H9 (cell line): ENCODE measurements around the gene BLACAT1. TPM values are rescaled to one million over a fixed set of nuclear protein-coding genes. Genes with fewer than 3 reads are reported as not detected.

Experiments used
- DNase-seq: peaks from one replicate; pipeline ENCODE4 v3.0.0-alpha.2; 2017
- H2AFZ ChIP-seq: one replicate; pipeline ENCODE4 v1.6.1; 2013; ENCODE audit warnings: mild to moderate bottlenecking, low read length, control low read depth, moderate library complexity
- H2AK5ac ChIP-seq: 2 replicates; pipeline ENCODE4 v1.6.1; 2013; ENCODE audit warnings: low read length, control low read depth, mixed read lengths; ENCODE audit not compliant: insufficient read length
- H2BK120ac ChIP-seq: one replicate; pipeline ENCODE4 v1.6.1; 2013; ENCODE audit warnings: low read depth, mild to moderate bottlenecking, low read length, control low read depth, inconsistent platforms; ENCODE audit not compliant: poor library complexity, severe bottlenecking
- H2BK12ac ChIP-seq: 2 replicates; pipeline ENCODE4 v1.6.1; 2013; ENCODE audit warnings: low read length, control low read depth, mixed read lengths, low read depth; ENCODE audit not compliant: insufficient read length
- H2BK15ac ChIP-seq: 2 replicates; pipeline ENCODE4 v1.6.1; 2013; ENCODE audit warnings: low read depth, low read length, control low read depth
- H2BK20ac ChIP-seq: one replicate; pipeline ENCODE4 v1.6.1; 2013; ENCODE audit warnings: low read depth, mild to moderate bottlenecking, low read length, control low read depth, inconsistent platforms; ENCODE audit not compliant: poor library complexity, severe bottlenecking
- H2BK5ac ChIP-seq: 2 replicates; pipeline ENCODE4 v1.6.1; 2013; ENCODE audit warnings: low read length, control low read depth, mixed read lengths; ENCODE audit not compliant: insufficient read length
- H3K14ac ChIP-seq: 2 replicates; pipeline ENCODE4 v1.6.1; 2013; ENCODE audit warnings: low read length, control low read depth; ENCODE audit not compliant: insufficient read depth
- H3K18ac ChIP-seq: 2 replicates; pipeline ENCODE4 v1.6.1; 2013; ENCODE audit warnings: low read depth, mild to moderate bottlenecking, mixed read lengths, low read length, control low read depth; ENCODE audit not compliant: insufficient read length
- H3K23ac ChIP-seq: 2 replicates; pipeline ENCODE4 v1.6.1; 2013; ENCODE audit warnings: low read length, control low read depth, mixed read lengths, low read depth; ENCODE audit not compliant: insufficient read length
- H3K23me2 ChIP-seq: 2 replicates; pipeline ENCODE4 v1.6.1; 2013; ENCODE audit warnings: low read depth, mild to moderate bottlenecking, mixed read lengths, low read length, control low read depth; ENCODE audit not compliant: insufficient read length, poor library complexity, severe bottlenecking
- H3K27ac ChIP-seq: 2 replicates; pipeline ENCODE4 v1.5.1; 2013; ENCODE audit warnings: low read length, control low read depth, mixed read lengths, low read depth; ENCODE audit not compliant: insufficient read length
- H3K27me3 ChIP-seq: 2 replicates; pipeline ENCODE4 v1.6.1; 2013; ENCODE audit warnings: low read length, control low read depth, inconsistent platforms; ENCODE audit not compliant: insufficient read depth
- H3K4ac ChIP-seq: 2 replicates; pipeline ENCODE4 v1.6.1; 2013; ENCODE audit warnings: low read depth, mild to moderate bottlenecking, control low read depth, inconsistent platforms, low read length, moderate library complexity
- H3K4me1 ChIP-seq: 2 replicates; pipeline ENCODE4 v1.6.1; 2013; ENCODE audit warnings: low read length, control low read depth, inconsistent platforms; ENCODE audit not compliant: insufficient read depth
- H3K4me2 ChIP-seq: 2 replicates; pipeline ENCODE4 v1.6.1; 2013; ENCODE audit warnings: low read length, control low read depth, mixed read lengths; ENCODE audit not compliant: insufficient read length, insufficient read depth
- H3K56ac ChIP-seq: 2 replicates; pipeline ENCODE4 v1.6.1; 2013; ENCODE audit warnings: low read depth, mild to moderate bottlenecking, mixed read lengths, low read length, control low read depth; ENCODE audit not compliant: insufficient read length
- H3K79me1 ChIP-seq: 2 replicates; pipeline ENCODE4 v1.6.1; 2013; ENCODE audit warnings: low read depth, mild to moderate bottlenecking, moderate library complexity, low read length, control low read depth, inconsistent platforms; ENCODE audit not compliant: insufficient read depth, poor library complexity, severe bottlenecking
- H3K79me2 ChIP-seq: 2 replicates; pipeline ENCODE4 v1.6.1; 2013; ENCODE audit warnings: low read length, control low read depth, inconsistent platforms; ENCODE audit not compliant: insufficient read depth
- H3K9ac ChIP-seq: 2 replicates; pipeline ENCODE4 v1.6.1; 2013; ENCODE audit warnings: low read length, control low read depth, mixed read lengths; ENCODE audit not compliant: insufficient read length; ENCODE audit errors: extremely low read depth
- H3K9me3 ChIP-seq: one replicate; pipeline ENCODE4 v1.6.1; 2013; ENCODE audit warnings: low read depth, low read length, inconsistent platforms; ENCODE audit not compliant: control insufficient read depth
- H3T11ph ChIP-seq: one replicate; pipeline ENCODE4 v1.6.1; 2013; ENCODE audit warnings: mild to moderate bottlenecking, low read length, control low read depth, inconsistent platforms
- H4K20me1 ChIP-seq: one replicate; pipeline ENCODE4 v1.6.1; 2013; ENCODE audit not compliant: control insufficient read depth, insufficient read length, insufficient read depth
- H4K5ac ChIP-seq: 2 replicates; pipeline ENCODE4 v1.6.1; 2013; ENCODE audit warnings: low read depth, mild to moderate bottlenecking, mixed read lengths, low read length, control low read depth; ENCODE audit not compliant: insufficient read length
- H4K8ac ChIP-seq: replicated peaks from 2 replicates; pipeline ENCODE4 v1.6.1; 2013; ENCODE audit warnings: low read length, control low read depth, mixed read lengths, low read depth; ENCODE audit not compliant: insufficient read length
- H4K91ac ChIP-seq: 2 replicates; pipeline ENCODE4 v1.6.1; 2013; ENCODE audit warnings: low read depth, mild to moderate bottlenecking, moderate library complexity, mixed read lengths, low read length, control low read depth; ENCODE audit not compliant: insufficient read length
- H3K27ac Mint-ChIP-seq, 3 experiments: 2 replicates in 2 of 3; 3 replicates in 1 of 3; pipeline ENCODE4 v1.8.0; 2020 to 2021; ENCODE audit warnings: mixed read lengths in 3 of 3, mild to moderate bottlenecking in 1 of 3, moderate library complexity in 1 of 3
- H3K27me3 Mint-ChIP-seq: 2 replicates; pipeline ENCODE4 v1.8.0; 2021; ENCODE audit warnings: low read depth, mild to moderate bottlenecking, moderate library complexity, mixed read lengths
- H3K36me3 Mint-ChIP-seq, 3 experiments: 2 replicates in 2 of 3; 3 replicates in 1 of 3; pipeline ENCODE4 v1.8.0; 2020 to 2021; ENCODE audit warnings: low read depth in 3 of 3, mixed read lengths in 3 of 3; ENCODE audit not compliant: insufficient read depth in 1 of 3
- H3K4me1 Mint-ChIP-seq, 2 experiments: 2 replicates each; pipeline ENCODE4 v1.8.0; 2020; ENCODE audit warnings: mixed read lengths in 2 of 2
- H3K4me3 Mint-ChIP-seq, 2 experiments: 2 replicates in 1 of 2; 3 replicates in 1 of 2; pipeline ENCODE4 v1.8.0; 2020 to 2021; ENCODE audit warnings: mild to moderate bottlenecking in 2 of 2, mixed read lengths in 2 of 2, moderate library complexity in 1 of 2
- H3K9me3 Mint-ChIP-seq, 2 experiments: 2 replicates in 1 of 2; 3 replicates in 1 of 2; pipeline ENCODE4 v1.8.0; 2020; ENCODE audit warnings: mild to moderate bottlenecking in 2 of 2, mixed read lengths in 2 of 2, moderate library complexity in 1 of 2
- CTCF ChIP-seq: fragments of 200-600 bp; sonication (generic); conservative IDR thresholded peaks from 3 replicates; pipeline ENCODE4 v1.8.0; 2021; ENCODE audit warnings: antibody characterized with exemption, mild to moderate bottlenecking
- WGBS: extraction: QIAGEN DNeasy Blood & Tissue Kit; methylation state at CpG from one replicate; pipeline ENCODE4 v1.1.7; 2013; ENCODE audit warnings: missing lambda C conversion rate, low lambda C conversion rate, mixed read lengths; ENCODE audit not compliant: insufficient read length; ENCODE audit errors: extremely low coverage; 5-methylcytosine and 5-hydroxymethylcytosine counted together
- total RNA-seq: library from RNA; stranded (reverse); gene quantifications from 2 replicates; pipeline ENCODE4 v1.2.1, GENCODE V29; 2021

BLACAT1 gene
- total RNA-seq, 1 experiment from 2014 or later, result 4.0 TPM

DNA sequence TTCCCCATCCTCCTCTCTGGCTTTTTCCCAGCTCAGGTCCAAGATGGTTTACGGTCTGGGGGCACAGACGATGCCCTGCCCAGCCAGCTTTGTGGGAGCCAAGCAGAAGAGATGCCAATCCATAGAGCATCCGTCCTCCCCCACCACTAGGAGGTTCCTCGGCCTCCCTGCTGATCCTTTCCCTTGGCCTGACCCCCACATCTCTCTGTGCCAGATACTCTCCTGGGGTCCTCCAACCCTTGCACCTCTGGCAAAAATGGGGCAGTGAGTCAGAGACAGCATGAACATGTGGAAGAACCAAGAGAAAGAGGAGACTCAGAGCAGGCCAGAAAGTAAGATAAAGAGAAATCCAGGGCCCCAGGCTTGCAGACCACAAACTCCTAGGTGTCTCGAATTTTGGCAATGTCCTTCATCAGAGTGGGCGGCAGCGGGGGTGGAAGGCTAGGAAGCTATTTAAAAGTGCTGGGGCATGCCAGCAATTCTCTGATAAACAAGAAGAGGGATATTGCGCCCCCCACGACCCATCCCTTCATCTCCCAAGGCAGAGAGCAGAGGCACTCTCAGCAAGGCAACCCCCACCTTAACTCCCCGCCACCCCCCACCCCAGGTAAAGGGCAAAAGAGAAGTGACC is 11.4 kb downstream of the BLACAT1 start:
- H3K4me1 Mint-ChIP-seq, result peaks cover 93 to 94% of the 10 kb centered on the region in 2 experiments
- peak overlapping the region; percentile 93 to 96 (median 94) for H3K27ac Mint-ChIP-seq

More for the DNA sequence above, 11.4 kb downstream of the BLACAT1 start:
- no peak overlapping the region for H3K23ac ChIP-seq
- no peak overlapping the region for H2BK20ac ChIP-seq
- no peak overlapping the region for H4K91ac ChIP-seq
- peak overlapping the region; percentile 30 for H3K4me2 ChIP-seq
- no peak overlapping the region for H3K14ac ChIP-seq
- no peak overlapping the region for H2BK5ac ChIP-seq
- no peak overlapping the region for H3K56ac ChIP-seq
- no peak overlapping the region for H3K9ac ChIP-seq
- no peak overlapping the region for H3K27ac ChIP-seq
- TF ChIP-seq CTCF, result peak; percentile 29; the same call in 2 of the 3 replicates
- no peak overlapping the region for H2BK12ac ChIP-seq
- H3K79me2 ChIP-seq, result no peaks in the 10 kb centered on the region
- H3K27me3 ChIP-seq, result no peaks in the 10 kb centered on the region; the same call in 1 of the 2 replicates
- H4K8ac ChIP-seq, result no peak overlapping the region
- H3K23me2 ChIP-seq, result peaks cover 6% of the 10 kb centered on the region
- H3K4me1 ChIP-seq, result peaks cover 58% of the 10 kb centered on the region
- Mint-ChIP-seq H3K9me3 (no peaks in the 10 kb centered on the region), H3K27me3 (peaks cover 6% of the 10 kb centered on the region), H3K4me3 (peak overlapping the region; percentile 38 to 67; a peak in 4 of 5 replicates), H3K36me3 (peaks cover 0 to 24% (median 4%) of the 10 kb centered on the region in 3 experiments; a peak in 4 of 7 replicates)
- H3K9me3 ChIP-seq, result no peaks in the 10 kb centered on the region
- H3K4ac ChIP-seq, result no peak overlapping the region
- H3T11ph ChIP-seq, result no peak overlapping the region
- H4K5ac ChIP-seq, result no peak overlapping the region
- DNase-seq, result no peak
- no peaks in the 10 kb centered on the region for H3K79me1 ChIP-seq
- no CpG with 5 or more reads among the region's 10 CpGs for WGBS
- H3K18ac ChIP-seq, result no peak overlapping the region
- H4K20me1 ChIP-seq, result no peaks in the 10 kb centered on the region
- no peak overlapping the region for H2AFZ ChIP-seq
- H2AK5ac ChIP-seq, result no peak overlapping the region
- no peak overlapping the region for H2BK120ac ChIP-seq
- H2BK15ac ChIP-seq, result no peak overlapping the region
